NT2/D1 (cell line): ENCODE data around the gene G0S2.

ENCODE experiments used
- YY1 ChIP-seq: IDR thresholded peaks from 2 replicates; pipeline ENCODE4 v1.6.1; 2011; ENCODE audit not compliant: insufficient read length, insufficient read depth
- ZNF274 ChIP-seq: IDR thresholded peaks from 2 replicates; pipeline ENCODE4 v1.6.1; 2011; ENCODE audit warnings: mild to moderate bottlenecking, low read depth, low read length

- TF ChIP-seq ZNF274, result no peak
- no peak for TF ChIP-seq YY1
Measured at GRCh38 chr1:209714338-209714737, 39.1 kb downstream of the G0S2 start.
